Posterior vena cava (tissue), 2 donors: ENCODE data around the gene LSMEM2. TPM values are rescaled to one million over a fixed set of nuclear protein-coding genes. Genes with fewer than 3 reads are reported as not detected.
A peak's percentile ranks its signal among the peaks of the same experiment; 100 is the strongest.
"Not testable (repeated sequence)": the region's sequence is repeated elsewhere in the genome, so short reads cannot be mapped to it uniquely, and the experiment has no call there.

ENCODE experiments used
- DNase-seq: peaks from one replicate; pipeline ENCODE4 v3.0.0-alpha.2; 2020; ENCODE audit warnings: low spot score
- intact Hi-C, 2 donors: fragments of 100-400 bp; cut with DNase I; formaldehyde crosslinking; loops; one replicate each; pipeline versions ENCODE4 v1.14.1 to v1.14.2; 2022 to 2023
- total RNA-seq, 2 donors: library from RNA; stranded (reverse); fragmentation: NEBNext Ultra II Directional; extraction: Animal tissue kit (Norgen Biotek cat#: 25700); gene quantifications; one replicate each; pipeline ENCODE4 v1.2.1, GENCODE V29; 2021
- donor health status: DM: yes; HTN: yes; CAD: no.
- donor health status: DM: yes; HTN: yes; CAD: no.

Gene LSMEM2
- total RNA-seq, 2 donors from 2014 or later, result 0.37 TPM; not detected in 1

DNA sequence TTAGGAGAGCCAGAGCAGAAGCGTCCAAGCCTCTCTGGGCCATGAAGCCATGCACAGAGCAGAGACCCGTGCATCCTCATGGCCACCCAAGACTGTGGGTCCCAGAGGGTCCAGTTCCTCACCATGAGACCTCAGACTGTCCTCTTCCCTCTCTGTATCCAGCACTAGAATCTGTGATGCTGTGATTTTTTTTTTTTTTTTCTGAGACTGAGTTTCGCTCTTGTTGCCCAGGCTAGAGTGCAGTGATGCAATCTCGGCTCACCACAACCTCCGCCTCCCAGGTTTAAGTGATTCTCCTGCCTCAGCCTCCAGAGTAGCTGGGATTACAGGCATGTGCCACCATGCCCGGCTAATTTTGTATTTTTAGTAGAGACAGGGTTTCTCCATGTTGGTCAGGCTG is 34.1 kb upstream of the LSMEM2 start:
- DNase-seq, intact Hi-C loops: not testable (repeated sequence)

DNA sequence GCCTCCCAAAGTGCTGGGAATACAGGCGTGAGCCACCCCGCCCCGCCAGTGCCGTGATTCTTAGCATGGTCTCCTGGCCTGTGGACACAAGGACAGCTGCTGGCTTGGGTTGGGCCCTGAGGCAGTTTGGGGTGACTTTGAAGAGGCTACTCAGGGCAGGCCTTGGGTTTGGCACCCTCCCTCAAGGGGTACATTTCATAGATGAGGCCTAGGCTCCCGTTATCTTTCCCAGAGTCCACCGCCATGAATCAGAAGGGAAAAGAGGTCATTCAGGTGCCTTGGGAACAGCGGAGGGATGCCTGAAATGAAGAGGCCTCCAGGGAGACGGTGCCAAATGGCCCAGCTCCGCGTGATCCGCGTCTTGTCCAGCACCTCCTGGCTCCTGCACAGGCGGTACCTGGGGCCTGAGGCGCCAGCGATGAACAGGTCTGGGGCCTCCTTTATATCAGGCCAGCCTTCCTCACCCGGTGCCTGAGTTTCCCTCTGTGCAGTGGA is 33.6 kb upstream of the LSMEM2 start:
- intact Hi-C loops, result no loop called here
- DNase-seq, result no peak

DNA sequence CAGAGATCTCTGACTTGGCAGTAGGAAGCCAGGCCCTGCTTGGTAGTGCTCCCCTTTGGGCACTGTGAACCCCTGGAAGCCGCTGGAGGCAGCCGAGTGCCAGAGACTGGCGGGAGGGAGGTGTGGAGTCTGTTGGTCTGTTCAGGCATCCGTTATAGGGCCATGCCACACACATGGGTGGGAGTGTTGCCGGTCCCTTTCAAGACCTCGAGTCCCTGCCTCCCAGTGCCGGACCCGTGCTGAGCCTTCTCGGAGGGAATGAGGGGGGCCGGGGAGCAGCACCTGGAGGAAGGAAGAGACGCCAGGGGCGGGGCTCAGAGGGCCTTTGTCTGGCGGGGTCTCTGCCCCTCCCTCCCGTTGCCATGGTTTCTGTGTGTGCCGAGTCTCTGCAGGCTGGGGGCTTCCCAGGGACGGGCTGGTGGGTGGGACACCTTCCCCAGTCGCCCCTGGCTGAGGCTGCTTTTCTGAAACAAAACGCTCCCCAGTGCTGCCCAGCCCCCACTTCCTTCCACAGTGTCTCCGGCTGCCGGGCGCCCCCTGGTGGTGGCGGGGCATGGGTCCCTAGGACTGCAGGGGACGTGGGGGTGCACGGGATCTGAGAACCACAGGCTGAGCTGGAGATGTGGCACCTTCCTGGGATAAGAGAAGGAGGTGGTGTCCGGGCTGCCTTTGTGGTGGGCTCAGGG is 32.9 kb upstream of the LSMEM2 start:
- DNase-seq, result peak; percentile 98
- intact Hi-C loops, result loop anchor here in 1 of 2 donors (2.0 kb wide), 1 partner anchor 19 kb away; no protein-coding TSS in a partner anchor

DNA sequence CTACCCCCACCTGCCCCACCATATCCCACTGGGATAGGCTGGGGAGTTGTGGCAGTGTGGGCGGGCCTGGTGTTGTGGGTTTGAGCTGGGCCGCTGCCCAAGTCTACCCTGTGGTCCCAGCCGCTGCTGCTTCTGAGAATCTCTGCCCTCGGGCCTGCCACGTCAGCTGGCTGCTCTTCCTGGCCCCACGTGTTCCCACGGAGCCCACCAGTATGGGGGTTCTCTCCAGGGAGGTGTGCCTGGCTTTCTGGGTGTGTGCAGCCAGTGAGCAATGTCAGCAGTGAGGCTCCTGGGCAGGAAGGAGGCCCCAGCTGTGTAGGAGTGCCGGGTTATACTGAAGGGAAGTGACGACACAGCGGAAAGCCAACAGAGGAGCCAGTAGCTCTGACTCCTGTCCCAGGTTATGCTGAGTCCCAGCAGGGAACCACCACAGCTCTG is 32.4 kb upstream of the LSMEM2 start:
- peak; percentile 80 for DNase-seq
- intact Hi-C loops, result loop anchor here in 1 of 2 donors (2.0 kb wide), 1 partner anchor 20 kb away; no protein-coding TSS in a partner anchor

DNA sequence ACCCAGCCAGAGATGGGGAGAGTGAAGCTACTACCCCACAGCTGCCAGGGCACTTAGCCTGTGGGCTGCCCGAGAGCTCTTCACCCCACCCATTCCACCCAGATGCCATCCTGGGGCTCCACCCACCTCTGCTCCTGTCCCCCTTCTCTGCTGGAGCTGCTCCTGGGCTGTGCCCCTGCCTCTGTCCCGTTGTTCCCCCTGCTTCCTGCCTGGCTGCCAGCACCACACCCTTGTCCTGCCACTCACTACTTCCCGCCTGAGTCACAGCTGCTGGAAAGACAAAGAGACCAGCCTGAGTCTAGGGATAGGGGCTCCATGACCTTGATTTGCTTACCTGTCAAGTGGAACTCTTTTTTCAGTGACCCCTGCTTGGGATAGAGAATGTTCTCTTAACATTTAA is 30.5 kb upstream of the LSMEM2 start:
- no peak for DNase-seq
- intact Hi-C loops, result no loop called here

DNA sequence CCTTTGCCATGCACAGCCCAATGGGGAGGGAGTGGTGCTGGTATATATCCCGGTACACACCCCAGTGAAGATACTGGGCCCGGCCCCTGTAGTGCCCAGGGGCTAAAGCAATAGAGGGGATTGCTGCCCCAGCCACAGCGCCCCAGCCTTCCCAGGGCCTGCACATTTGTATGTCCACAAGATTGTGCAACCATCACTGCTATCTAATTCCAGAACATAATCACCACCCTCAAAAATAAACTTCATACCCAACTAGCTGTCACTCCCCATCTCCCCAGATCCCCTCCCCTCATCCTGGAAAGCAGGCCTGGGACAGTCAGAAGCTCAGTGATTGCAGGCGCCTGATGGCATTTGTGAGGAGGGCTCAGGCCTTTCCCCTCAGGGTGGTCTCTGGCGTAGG is 29.4 kb upstream of the LSMEM2 start:
- intact Hi-C loops, result no loop called here
- no peak for DNase-seq

DNA sequence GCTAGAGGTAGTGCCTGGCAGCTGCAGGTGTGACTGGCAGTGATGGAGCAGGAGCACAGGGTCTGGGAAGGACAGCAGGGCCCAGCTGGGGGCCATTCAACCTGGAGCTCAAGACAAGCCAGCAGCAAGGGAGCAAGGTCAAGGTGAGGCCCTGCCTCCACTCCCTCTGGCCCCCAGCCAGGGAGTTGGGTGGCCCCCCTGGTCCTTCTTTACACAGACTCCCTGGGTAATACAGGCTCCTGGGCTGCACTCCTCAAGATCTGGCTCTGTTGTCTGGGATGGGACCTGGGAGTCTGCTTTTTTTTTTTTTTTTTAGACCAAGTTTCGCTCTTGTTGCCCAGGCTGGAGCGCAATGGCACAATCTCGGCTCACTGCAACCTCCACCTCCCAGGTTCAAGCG is 28.4 kb upstream of the LSMEM2 start:
- intact Hi-C loops, result loop anchor here in 1 of 2 donors (5.0 kb wide), 1 partner anchor 1973 kb away; no protein-coding TSS in a partner anchor
- no peak for DNase-seq

DNA sequence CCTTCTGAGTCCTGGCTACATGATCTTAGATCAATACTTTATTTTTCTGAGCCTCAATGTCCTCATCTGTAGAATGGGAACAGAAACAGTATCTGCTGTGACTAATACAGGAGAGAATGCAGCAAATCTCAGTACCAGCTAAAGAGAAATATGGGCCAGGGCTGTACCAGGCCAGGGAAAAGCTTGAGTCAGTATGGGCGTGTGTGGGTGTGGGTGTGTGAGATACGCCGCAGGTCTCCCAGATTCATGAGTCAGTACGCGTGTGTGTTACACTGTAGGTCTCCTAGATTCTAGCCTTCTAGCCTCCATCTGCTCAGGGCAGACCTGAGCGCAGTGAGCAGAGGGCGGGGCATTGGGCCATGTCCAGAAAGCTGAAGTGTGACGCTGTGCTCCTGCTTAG is 27.7 kb upstream of the LSMEM2 start:
- intact Hi-C loops, result loop anchor here in 1 of 2 donors (5.0 kb wide), 1 partner anchor 1974 kb away; no protein-coding TSS in a partner anchor
- no peak for DNase-seq

DNA sequence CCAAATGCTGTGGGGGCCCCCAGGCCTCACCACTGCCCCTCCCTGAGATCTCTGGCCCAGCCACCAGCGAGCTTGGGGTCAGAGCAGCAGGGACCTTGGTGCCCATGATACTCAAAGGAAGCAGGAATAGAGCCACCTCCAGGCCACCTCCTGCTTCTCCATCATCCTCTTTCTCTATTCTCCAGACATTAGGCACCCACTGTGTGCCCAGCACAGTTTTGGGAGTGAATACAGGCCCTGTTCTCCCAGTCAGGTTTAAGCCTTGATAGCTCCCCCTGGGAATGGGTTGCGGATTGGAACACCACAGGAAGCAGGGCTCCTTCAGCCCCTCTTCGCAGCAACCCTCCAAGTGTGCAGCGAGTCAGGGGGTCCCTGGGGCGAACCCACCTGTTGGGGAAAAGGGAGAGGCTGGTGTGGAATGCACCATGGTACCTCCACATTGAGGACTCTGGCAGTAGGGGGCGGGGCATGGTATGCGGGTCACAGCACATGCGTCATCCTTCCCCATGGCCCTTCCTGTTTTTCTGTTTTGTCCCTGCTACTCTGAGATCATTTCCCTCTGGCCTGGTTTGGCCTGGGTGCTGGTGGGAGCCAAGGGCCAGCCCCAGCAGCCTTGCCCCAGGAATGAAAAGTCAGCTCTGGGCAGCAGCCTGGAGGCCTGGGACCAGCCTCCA is 24.2 kb upstream of the LSMEM2 start:
- DNase-seq, result peak; percentile 92

DNA sequence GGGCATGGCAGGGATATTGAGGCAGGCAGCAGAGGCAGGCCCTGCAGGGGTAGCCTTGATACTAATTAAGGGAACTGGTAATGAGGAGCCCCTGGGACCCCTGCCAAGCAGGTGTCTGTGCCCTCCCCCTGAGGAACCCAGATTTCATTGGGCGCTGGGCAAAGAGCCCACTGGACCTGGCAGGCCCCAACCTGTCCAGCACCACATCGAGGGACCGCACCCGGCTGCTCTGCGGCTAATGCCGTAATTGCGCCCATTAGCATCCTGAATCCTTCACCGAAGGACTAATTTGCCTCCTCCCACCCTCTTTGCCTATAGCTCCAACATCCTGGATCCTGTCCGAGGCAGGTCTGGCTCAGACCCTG is 23.7 kb upstream of the LSMEM2 start:
- no peak for DNase-seq
- intact Hi-C loops, result no loop called here

More for the DNA sequence above, 24.2 kb upstream of the LSMEM2 start:
- intact Hi-C loops, result loop anchor here in 1 of 2 donors (5.0 kb wide), 1 partner anchor 1977 kb away; no protein-coding TSS in a partner anchor

DNA sequence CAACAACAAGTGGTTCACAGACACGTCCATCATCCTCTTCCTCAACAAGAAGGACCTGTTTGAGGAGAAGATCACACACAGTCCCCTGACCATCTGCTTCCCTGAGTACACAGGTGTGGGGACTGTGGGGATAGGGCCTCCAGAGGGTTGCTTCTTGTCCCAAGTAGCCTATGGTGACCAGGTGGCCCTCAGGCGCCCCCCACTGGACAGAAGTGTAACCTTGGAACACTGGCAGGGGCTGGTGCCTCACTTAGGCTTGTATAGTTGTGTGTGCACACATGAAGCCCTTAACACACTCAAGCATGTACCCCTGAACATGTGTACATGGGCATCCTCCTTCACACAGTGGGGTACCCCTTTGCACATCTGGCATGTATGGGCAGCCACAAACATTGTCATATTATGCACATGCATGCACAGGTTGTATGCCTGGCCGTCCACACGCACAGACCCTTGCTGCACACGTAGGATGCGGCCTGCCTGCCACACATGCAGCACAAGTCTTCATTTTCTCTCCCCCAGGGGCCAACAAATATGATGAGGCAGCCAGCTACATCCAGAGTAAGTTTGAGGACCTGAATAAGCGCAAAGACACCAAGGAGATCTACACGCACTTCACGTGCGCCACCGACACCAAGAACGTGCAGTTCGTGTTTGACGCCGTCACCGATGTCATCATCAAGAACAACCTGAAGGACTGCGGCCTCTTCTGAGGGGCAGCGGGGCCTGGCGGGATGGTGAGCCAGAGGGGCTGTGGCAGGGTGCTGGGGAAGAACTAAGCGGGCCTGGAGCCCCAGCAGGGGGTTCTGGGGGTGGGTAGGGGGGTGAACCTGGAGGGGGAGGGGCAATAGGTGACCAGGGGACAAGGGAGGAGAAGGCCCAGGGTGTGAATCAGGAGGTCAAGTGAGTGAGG is 21.7 kb upstream of the LSMEM2 start:
- DNase-seq, result no peak
- intact Hi-C loops, result no loop called here

DNA sequence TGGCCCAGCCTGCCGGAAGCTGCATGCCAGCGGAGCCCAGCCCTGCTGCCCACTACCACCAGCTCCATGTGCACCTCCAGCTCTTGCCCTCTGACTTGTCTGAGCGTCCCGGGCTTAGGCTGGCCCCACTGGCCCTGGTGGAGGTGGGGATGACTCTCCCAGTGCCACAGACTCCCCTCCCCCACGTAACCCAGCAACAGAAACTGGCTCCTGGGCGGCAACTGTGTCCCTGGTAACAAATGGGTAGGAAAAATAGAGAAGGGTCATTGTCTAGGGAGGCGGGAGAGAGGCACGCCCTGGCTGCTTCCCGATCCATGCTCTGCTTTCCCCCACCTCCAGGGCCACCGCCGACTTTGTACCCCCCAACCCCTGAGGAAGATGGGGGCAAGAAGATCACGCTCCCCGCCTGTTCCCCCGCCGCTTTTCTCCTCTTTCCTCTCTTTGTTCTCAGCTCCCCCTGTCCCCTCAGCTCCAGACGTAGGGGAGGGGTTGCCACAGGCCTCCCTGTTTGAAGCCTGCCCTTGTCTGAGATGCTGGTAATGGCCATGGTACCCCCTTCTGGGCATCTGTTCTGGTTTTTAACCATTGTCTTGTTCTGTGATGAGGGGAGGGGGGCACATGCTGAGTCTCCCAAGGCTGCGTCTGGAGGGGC is 20.7 kb upstream of the LSMEM2 start:
- intact Hi-C loops, result no loop called here
- DNase-seq, result peak; percentile 79

DNA sequence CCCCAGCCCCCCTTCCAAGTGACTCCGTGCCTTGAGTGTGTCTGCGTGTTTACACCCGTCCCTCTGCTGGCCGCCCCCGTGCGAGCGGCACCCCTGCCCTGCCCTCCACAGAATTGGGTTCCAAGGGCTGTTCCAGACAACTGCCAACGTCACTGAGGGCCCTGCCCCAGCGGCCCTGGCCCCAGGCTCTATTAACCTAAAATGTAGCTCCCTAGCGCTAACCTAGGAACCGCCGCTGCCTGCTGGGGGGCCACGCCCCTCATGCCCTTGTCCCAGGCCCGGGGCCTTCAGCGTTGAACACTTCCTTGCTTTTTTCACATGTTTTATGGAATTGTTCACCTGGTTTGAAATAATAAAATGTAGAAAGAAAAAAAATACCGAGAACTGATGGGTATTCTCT is 19.9 kb upstream of the LSMEM2 start:
- intact Hi-C loops, result no loop called here
- no peak for DNase-seq

DNA sequence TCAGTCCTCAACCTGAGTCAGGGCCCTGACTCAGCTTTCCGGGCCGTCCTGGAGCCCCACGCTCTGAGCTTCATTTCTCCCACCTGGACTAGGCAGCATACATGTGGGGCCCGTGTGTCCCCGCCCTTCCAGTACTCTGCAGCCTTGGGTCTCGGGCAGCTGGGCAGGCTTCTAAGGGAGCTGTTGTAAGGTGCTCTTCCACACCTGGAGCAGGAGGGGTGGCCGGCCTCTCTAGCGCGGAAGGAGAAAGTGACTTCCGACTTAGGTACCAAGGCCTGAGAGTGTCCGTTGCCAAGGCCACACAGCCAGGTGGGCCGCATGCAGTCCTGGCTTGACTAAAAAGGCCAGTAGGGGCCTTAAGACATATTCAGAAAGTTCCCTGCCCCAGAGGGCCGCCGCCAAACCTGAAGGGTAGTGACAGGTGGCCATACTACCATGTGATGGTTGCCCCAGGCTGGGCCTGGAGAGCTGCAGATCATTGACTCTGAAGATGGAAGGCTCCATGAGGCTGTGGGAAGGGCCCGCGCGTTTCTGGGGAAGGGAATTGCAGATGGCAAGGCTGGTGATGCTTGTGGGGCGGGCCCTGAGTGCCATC is 19.4 kb upstream of the LSMEM2 start:
- intact Hi-C loops, result no loop called here

DNA sequence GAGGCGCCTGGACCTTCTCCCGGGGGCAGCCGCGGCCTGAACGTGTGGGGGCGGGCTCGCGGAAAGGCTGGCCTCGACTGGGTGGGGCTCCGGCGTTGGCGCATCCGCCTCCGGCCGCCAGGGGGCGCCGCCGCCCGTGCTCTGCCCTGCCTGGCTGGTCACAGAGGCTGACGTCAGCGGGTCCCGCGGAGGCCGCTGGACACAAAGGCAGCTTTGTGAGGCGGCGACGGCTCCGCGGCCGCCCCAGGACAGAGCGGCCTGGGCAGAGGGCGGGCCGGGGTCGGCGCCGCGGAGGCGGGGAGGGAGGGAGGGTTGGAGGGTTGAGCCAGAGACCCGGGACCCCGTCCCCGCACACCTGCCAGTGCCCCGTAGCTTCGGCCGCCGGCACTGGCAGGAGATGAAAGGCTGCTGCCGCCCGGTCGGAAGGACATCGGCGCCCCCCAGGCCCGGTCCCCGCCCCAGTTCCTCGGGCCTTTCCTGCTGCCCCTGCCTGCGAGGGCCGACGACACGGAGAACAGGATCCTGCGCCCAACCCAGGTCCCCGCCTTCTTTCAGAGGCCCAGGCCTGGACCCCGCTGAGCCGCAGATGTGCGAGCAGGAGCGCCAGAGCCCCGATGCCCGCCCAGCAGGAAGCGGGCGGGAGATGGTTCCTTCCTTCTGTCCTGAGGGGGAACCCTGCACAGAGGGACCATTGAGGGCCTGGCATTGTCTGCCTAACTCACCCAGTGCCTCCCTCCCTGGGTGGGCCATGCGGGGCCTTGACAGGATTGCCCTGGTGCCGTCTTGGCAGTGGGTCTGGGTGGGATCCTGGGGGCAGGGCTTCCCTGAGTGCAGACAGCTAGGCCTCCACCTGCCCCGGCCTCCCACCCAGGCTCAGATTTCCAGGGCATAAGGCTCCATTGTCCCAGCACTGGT is 18.6 kb upstream of the LSMEM2 start:
- DNase-seq, result peak; percentile 98
- intact Hi-C loops, result no loop called here

More for the DNA sequence above, 19.4 kb upstream of the LSMEM2 start:
- DNase-seq, result no peak

DNA sequence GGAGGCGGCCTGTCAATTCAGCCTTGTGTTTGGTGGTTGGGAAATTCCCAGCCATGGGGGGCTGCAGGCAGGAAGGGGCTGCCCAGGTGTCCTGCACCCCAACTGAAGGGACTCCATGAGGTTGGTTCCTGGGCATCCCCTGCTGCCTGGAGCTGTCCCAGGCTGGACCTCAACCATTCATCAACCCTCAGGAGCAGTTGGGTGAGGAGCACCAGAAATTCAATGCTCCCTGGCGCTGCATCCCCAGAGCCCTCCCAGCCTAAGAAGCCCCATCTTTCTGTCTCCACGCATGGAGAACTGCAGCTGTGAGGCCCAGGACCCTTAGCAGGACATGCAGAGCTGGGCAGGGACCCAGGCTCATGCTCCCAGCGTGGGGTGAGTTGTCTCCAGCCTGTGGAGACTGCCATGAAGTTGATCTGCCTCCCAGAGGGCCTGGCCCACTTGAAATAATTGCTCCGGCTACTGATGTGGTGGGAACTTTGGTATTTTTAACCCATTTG is 17.9 kb upstream of the LSMEM2 start:
- no peak for DNase-seq
- intact Hi-C loops, result no loop called here

DNA sequence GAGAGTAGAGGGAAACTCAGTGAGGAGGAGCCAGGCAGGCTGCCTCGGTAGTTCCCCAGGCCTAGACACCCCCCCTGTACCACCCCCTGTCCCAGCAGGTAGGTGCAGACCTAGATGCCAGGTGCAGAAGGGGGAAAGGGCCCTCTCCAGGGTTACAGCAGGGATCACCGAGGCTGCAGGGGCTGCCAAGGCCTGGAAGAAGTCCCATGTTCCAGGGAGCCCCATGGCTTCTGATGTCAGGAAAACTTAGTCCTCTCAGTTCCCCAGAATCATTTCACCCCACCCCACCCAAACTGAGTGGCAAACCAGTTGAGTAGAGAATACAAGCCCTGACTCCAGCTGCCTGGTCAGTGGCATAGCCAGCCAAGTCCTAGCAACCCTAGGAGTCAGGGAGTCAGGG is 17.4 kb upstream of the LSMEM2 start:
- intact Hi-C loops, result no loop called here
- DNase-seq, result no peak
